Measurements from ENCODE around the gene TMEM63C.
"Not testable (repeated sequence)": the region's sequence is repeated elsewhere in the genome, so short reads cannot be mapped to it uniquely, and the experiment has no call there.

TMEM63C gene

GRCh38 chr14:77170045-77170444, 11.6 kb upstream of the TMEM63C start:
- no peaks in the 10 kb centered on the region for H3K36me3 ChIP-seq (replicated peaks; ENCODE audit: insufficient read depth, low read length)
- no peak overlapping the region for H3K9ac ChIP-seq (ENCODE audit: low read length)
- no peaks in the 10 kb centered on the region for H3K79me2 ChIP-seq (ENCODE audit: low read length)
- DNase-seq: no peak
- no peak overlapping the region for H3K4me3 ChIP-seq (ENCODE audit: low read length)
- no peaks in the 10 kb centered on the region for H3F3A ChIP-seq (ENCODE audit: insufficient read depth, low read length)
- H2AFZ ChIP-seq (ENCODE audit: low read length): no peak overlapping the region
- H3K27me3 ChIP-seq (replicated peaks; ENCODE audit: insufficient read depth, low read length): no peaks in the 10 kb centered on the region
- no peaks in the 10 kb centered on the region for H3K9me3 ChIP-seq (replicated peaks; ENCODE audit: insufficient read depth, low read length)
- H3K9me2 ChIP-seq (replicated peaks; ENCODE audit: insufficient read depth, low read length): no peaks in the 10 kb centered on the region
- H3K4me1 ChIP-seq (ENCODE audit: low read length): no peaks in the 10 kb centered on the region
- no peaks in the 10 kb centered on the region for H4K20me1 ChIP-seq (ENCODE audit: insufficient read depth, low read length)
- H3K27ac ChIP-seq (ENCODE audit: low read length): no peak overlapping the region
- TF ChIP-seq CTCF (IDR thresholded peaks at IDR 0.05; ENCODE audit: low read length): no peak
- H3K4me2 ChIP-seq (ENCODE audit: low read depth, low read length): no peak overlapping the region

- no peaks in the 10 kb centered on the region for H3K4me1 ChIP-seq (ENCODE audit: low read length)
- H3F3A ChIP-seq (ENCODE audit: insufficient read depth, low read length): no peaks in the 10 kb centered on the region
- no peaks in the 10 kb centered on the region for H3K27me3 ChIP-seq (replicated peaks; ENCODE audit: insufficient read depth, low read length)
- H3K27ac ChIP-seq (ENCODE audit: low read length): no peak overlapping the region
- TF ChIP-seq EZH2 (optimal IDR thresholded peaks at IDR 0.05; ENCODE audit: low read depth, low read length): no peak
- TF ChIP-seq CTCF (IDR thresholded peaks at IDR 0.05; ENCODE audit: low read length): no peak
- no peak for TF ChIP-seq EZH2phosphoT487 (IDR thresholded peaks at IDR 0.05; ENCODE audit: low read length)
- no peaks in the 10 kb centered on the region for H3K79me2 ChIP-seq (ENCODE audit: low read length)
- no peaks in the 10 kb centered on the region for H4K20me1 ChIP-seq (ENCODE audit: insufficient read depth, low read length)
- no peak overlapping the region for H3K4me2 ChIP-seq (ENCODE audit: low read depth, low read length)
- H2AFZ ChIP-seq (ENCODE audit: low read length): no peak overlapping the region
- H3K9me3 ChIP-seq (replicated peaks; ENCODE audit: insufficient read depth, low read length): no peaks in the 10 kb centered on the region
- H3K9me2 ChIP-seq (replicated peaks; ENCODE audit: insufficient read depth, low read length): no peaks in the 10 kb centered on the region
- DNase-seq: no peak
- no peak overlapping the region for H3K9ac ChIP-seq (ENCODE audit: low read length)
- no peaks in the 10 kb centered on the region for H3K36me3 ChIP-seq (replicated peaks; ENCODE audit: insufficient read depth, low read length)
- H3K4me3 ChIP-seq (ENCODE audit: low read length): no peak overlapping the region
These were observed 8.7 kb upstream of the TMEM63C start for GRCh38 chr14:77172916-77173315.

GRCh38 chr14:77173911-77174617, 7.5 kb upstream of the TMEM63C start:
- H2AFZ ChIP-seq (ENCODE audit: low read length); H3F3A ChIP-seq (ENCODE audit: insufficient read depth, low read length); H3K4me3 ChIP-seq (ENCODE audit: low read length); H3K27me3 ChIP-seq (replicated peaks; ENCODE audit: insufficient read depth, low read length); H3K9ac ChIP-seq (ENCODE audit: low read length); H4K20me1 ChIP-seq (ENCODE audit: insufficient read depth, low read length); H3K4me2 ChIP-seq (ENCODE audit: low read depth, low read length); H3K9me2 ChIP-seq (replicated peaks; ENCODE audit: insufficient read depth, low read length); H3K9me3 ChIP-seq (replicated peaks; ENCODE audit: insufficient read depth, low read length); H3K79me2 ChIP-seq (ENCODE audit: low read length); H3K27ac ChIP-seq (ENCODE audit: low read length); DNase-seq; H3K36me3 ChIP-seq (replicated peaks; ENCODE audit: insufficient read depth, low read length); H3K4me1 ChIP-seq (ENCODE audit: low read length): not testable (repeated sequence)

GRCh38 chr14:77175843-77176242, 5.8 kb upstream of the TMEM63C start:
- Histone ChIP-seq H4K20me1 (ENCODE audit: insufficient read depth, low read length) (no peaks in the 10 kb centered on the region), H3K4me2 (ENCODE audit: low read depth, low read length) (no peak overlapping the region), H3K9me2 (replicated peaks; ENCODE audit: insufficient read depth, low read length) (no peaks in the 10 kb centered on the region), H3K9me3 (replicated peaks; ENCODE audit: insufficient read depth, low read length) (no peaks in the 10 kb centered on the region), H3K79me2 (ENCODE audit: low read length) (no peaks in the 10 kb centered on the region), H3K27me3 (replicated peaks; ENCODE audit: insufficient read depth, low read length) (no peaks in the 10 kb centered on the region), H3K27ac (ENCODE audit: low read length) (no peak overlapping the region), H3K36me3 (replicated peaks; ENCODE audit: insufficient read depth, low read length) (no peaks in the 10 kb centered on the region), H3K4me3 (ENCODE audit: low read length) (no peak overlapping the region), H3F3A (ENCODE audit: insufficient read depth, low read length) (no peaks in the 10 kb centered on the region), H3K9ac (ENCODE audit: low read length) (no peak overlapping the region), H2AFZ (ENCODE audit: low read length) (no peak overlapping the region), H3K4me1 (ENCODE audit: low read length) (peaks cover 3% of the 10 kb centered on the region; the same call in 1 of the 2 replicates)
- DNase-seq: no peak
- TF ChIP-seq EZH2 (optimal IDR thresholded peaks at IDR 0.05; ENCODE audit: low read depth, low read length): no peak
- no peak for TF ChIP-seq CTCF (IDR thresholded peaks at IDR 0.05; ENCODE audit: low read length)
- TF ChIP-seq EZH2phosphoT487 (IDR thresholded peaks at IDR 0.05; ENCODE audit: low read length): no peak

Data from MM.1S (cell line).